Epidermal melanocyte (primary cell): ENCODE results near the gene SLC16A1.

Experiments used
- DNase-seq: peaks from one replicate; pipeline ENCODE4 v3.0.0; 2011; ENCODE audit warnings: low spot score; ENCODE audit not compliant: insufficient read length

The SLC16A1 gene

GRCh38 chr1:112882271-112882744, 73.7 kb downstream of the SLC16A1 start:
- no peak for DNase-seq

GRCh38 chr1:112881742-112882127, 74.3 kb downstream of the SLC16A1 start:
- DNase-seq, result no peak

- no peak for DNase-seq
Measured at GRCh38 chr1:112879834-112880233, 76.2 kb downstream of the SLC16A1 start.

GRCh38 chr1:112878321-112878720, 77.7 kb downstream of the SLC16A1 start:
- DNase-seq, result no peak

- no peak for DNase-seq
Measured at GRCh38 chr1:112877750-112878149, 78.2 kb downstream of the SLC16A1 start.

GRCh38 chr1:112876315-112876714, 79.7 kb downstream of the SLC16A1 start:
- no peak for DNase-seq

- DNase-seq, result no peak
Measured at GRCh38 chr1:112872551-112872962, 83.4 kb downstream of the SLC16A1 start.

GRCh38 chr1:112870887-112871646, 84.9 kb downstream of the SLC16A1 start:
- DNase-seq, result no peak

GRCh38 chr1:112869895-112870294, 86.1 kb downstream of the SLC16A1 start:
- DNase-seq, result no peak

GRCh38 chr1:112868191-112868590, 87.8 kb downstream of the SLC16A1 start:
- DNase-seq, result no peak

- DNase-seq, result no peak
Measured at GRCh38 chr1:112866981-112867380, 89.0 kb downstream of the SLC16A1 start.

GRCh38 chr1:112866151-112866550, 89.8 kb downstream of the SLC16A1 start:
- peak; percentile 39 for DNase-seq

GRCh38 chr1:112862753-112863426, 93.1 kb downstream of the SLC16A1 start:
- DNase-seq, result no peak
